Loucy (cell line): ENCODE measurements around the gene G6PC1.
"Not testable (repeated sequence)": the region's sequence is repeated elsewhere in the genome, so short reads cannot be mapped to it uniquely, and the experiment has no call there.

Experiments
- H2AFZ ChIP-seq: fragments of 200-600 bp; sonication (generic); 2 replicates; pipeline ENCODE4 v1.6.0; 2016; ENCODE audit warnings: antibody characterized with exemption, mild to moderate bottlenecking, low read length, moderate library complexity
- H3F3A ChIP-seq: fragments of 200-600 bp; 2 replicates; pipeline ENCODE4 v1.6.0; 2016; ENCODE audit warnings: antibody characterized with exemption, low read depth, mild to moderate bottlenecking
- H3K27me3 ChIP-seq: fragments of 200-600 bp; sonication (generic); 2 replicates; pipeline ENCODE4 v1.6.1; 2014; ENCODE audit warnings: low read length, mild to moderate bottlenecking; ENCODE audit not compliant: insufficient read depth, poor library complexity, severe bottlenecking
- H3K36me3 ChIP-seq: fragments of 200-600 bp; sonication (generic); 2 replicates; pipeline ENCODE4 v1.6.1; 2016; ENCODE audit warnings: low read length; ENCODE audit not compliant: insufficient read depth
- H3K4me1 ChIP-seq: fragments of 200-600 bp; sonication (generic); 2 replicates; pipeline ENCODE4 v1.5.1; 2014; ENCODE audit warnings: low read length, mild to moderate bottlenecking; ENCODE audit not compliant: insufficient read depth, poor library complexity, severe bottlenecking
- H3K4me2 ChIP-seq: fragments of 200-600 bp; sonication (generic); 2 replicates; pipeline ENCODE4 v1.6.0; 2014; ENCODE audit warnings: antibody characterized with exemption, low read length, low read depth, mild to moderate bottlenecking; ENCODE audit not compliant: poor library complexity, severe bottlenecking
- H3K4me3 ChIP-seq: fragments of 200-600 bp; sonication (generic); 2 replicates; pipeline ENCODE4 v1.5.1; 2014; ENCODE audit warnings: low read length, mild to moderate bottlenecking, mixed read lengths; ENCODE audit not compliant: poor library complexity, severe bottlenecking
- H3K79me2 ChIP-seq: fragments of 200-600 bp; sonication (generic); 2 replicates; pipeline ENCODE4 v1.6.1; 2014; ENCODE audit warnings: low read length; ENCODE audit not compliant: insufficient read depth
- H3K9ac ChIP-seq: fragments of 200-600 bp; sonication (generic); 2 replicates; pipeline ENCODE4 v1.6.0; 2014; ENCODE audit warnings: mild to moderate bottlenecking, low read depth, low read length, moderate library complexity; ENCODE audit not compliant: poor library complexity, severe bottlenecking
- H3K9me2 ChIP-seq: fragments of 200-600 bp; sonication (generic); replicated peaks from 2 replicates; pipeline ENCODE4 v1.6.1; 2016; ENCODE audit warnings: low read depth, low read length, mixed read lengths
- H3K9me3 ChIP-seq: fragments of 200-600 bp; sonication (generic); 2 replicates; pipeline ENCODE4 v1.6.1; 2014; ENCODE audit warnings: mild to moderate bottlenecking, antibody characterized with exemption, low read length, low read depth; ENCODE audit not compliant: insufficient read depth
- H4K20me1 ChIP-seq: fragments of 200-600 bp; sonication (generic); 2 replicates; pipeline ENCODE4 v1.6.0; 2014; ENCODE audit warnings: antibody characterized with exemption, low read length, mild to moderate bottlenecking; ENCODE audit not compliant: insufficient read depth, poor library complexity, severe bottlenecking
- CTCF ChIP-seq: fragments of 200-600 bp; sonication (generic); conservative IDR thresholded peaks from 2 replicates; pipeline ENCODE4 v1.5.1; 2014; ENCODE audit warnings: mild to moderate bottlenecking, antibody characterized with exemption, low read length
- EZH2phosphoT487 ChIP-seq: fragments of 200-600 bp; IDR thresholded peaks from 2 replicates; pipeline ENCODE4 v1.6.1; 2018; ENCODE audit warnings: antibody characterized with exemption, mild to moderate bottlenecking, moderate library complexity, borderline replicate concordance

The G6PC1 gene

DNA sequence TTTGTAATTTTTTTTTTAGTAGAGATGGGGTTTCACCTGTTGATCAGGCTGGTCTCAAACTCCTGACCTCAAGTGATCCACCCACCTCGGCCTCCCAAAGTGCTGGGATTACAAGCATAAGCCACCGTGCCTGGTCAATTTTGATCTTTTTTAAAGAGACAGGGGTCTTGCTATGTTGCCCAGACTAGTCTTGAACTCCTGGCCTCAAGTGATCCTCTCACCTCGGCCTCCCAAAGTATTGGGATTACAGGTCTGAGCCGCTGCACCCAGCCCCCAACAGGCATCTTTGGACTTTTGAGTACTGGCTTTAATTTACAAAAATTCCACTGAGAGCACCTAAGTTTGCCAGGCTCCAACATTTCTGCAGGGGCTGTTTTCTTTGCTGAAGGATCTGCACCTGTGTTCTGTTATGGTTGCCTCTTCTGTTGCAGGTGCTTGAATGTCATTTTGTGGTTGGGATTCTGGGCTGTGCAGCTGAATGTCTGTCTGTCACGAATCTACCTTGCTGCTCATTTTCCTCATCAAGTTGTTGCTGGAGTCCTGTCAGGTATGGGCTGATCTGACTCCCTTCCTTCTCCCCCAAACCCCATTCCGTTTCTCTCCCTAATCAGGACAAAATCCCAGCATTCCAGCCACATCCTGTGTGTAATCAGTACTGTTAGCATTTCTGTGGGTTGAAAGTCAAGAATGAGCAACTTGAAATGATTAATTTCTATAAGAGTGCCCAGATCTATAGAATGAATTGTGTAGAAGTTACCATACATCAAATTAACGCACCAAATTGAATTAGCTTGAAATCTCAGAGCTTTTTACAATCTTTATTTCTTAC, 8.5 kb downstream of the G6PC1 start:
- Histone ChIP-seq H2AFZ (no peak overlapping the region), H3K4me2 (no peak overlapping the region), H3K9me3 (no peaks in the 10 kb centered on the region), H3K9ac (no peak overlapping the region), H3K9me2 (no peaks in the 10 kb centered on the region), H3K79me2 (no peaks in the 10 kb centered on the region), H3K36me3 (no peaks in the 10 kb centered on the region), H3K4me3 (no peak overlapping the region), H3K4me1 (no peaks in the 10 kb centered on the region), H3F3A (no peaks in the 10 kb centered on the region), H4K20me1 (no peaks in the 10 kb centered on the region), H3K27me3 (no peaks in the 10 kb centered on the region)
- TF ChIP-seq CTCF (no peak), EZH2phosphoT487 (no peak)

- TF ChIP-seq EZH2phosphoT487: no peak
- no peak for TF ChIP-seq CTCF
- H2AFZ ChIP-seq: no peak overlapping the region
- no peaks in the 10 kb centered on the region for H3K4me1 ChIP-seq
- no peaks in the 10 kb centered on the region for H3K9me2 ChIP-seq
- H3F3A ChIP-seq: no peaks in the 10 kb centered on the region
- no peaks in the 10 kb centered on the region for H3K79me2 ChIP-seq
- no peak overlapping the region for H3K9ac ChIP-seq
- H3K27me3 ChIP-seq: no peaks in the 10 kb centered on the region
- H3K9me3 ChIP-seq: no peaks in the 10 kb centered on the region
- H3K36me3 ChIP-seq: no peaks in the 10 kb centered on the region
- no peaks in the 10 kb centered on the region for H4K20me1 ChIP-seq
- no peak overlapping the region for H3K4me2 ChIP-seq
- no peak overlapping the region for H3K4me3 ChIP-seq
These were observed 12.9 kb downstream of the G6PC1 start for GRCh38 chr17:42913522-42913921.

DNA sequence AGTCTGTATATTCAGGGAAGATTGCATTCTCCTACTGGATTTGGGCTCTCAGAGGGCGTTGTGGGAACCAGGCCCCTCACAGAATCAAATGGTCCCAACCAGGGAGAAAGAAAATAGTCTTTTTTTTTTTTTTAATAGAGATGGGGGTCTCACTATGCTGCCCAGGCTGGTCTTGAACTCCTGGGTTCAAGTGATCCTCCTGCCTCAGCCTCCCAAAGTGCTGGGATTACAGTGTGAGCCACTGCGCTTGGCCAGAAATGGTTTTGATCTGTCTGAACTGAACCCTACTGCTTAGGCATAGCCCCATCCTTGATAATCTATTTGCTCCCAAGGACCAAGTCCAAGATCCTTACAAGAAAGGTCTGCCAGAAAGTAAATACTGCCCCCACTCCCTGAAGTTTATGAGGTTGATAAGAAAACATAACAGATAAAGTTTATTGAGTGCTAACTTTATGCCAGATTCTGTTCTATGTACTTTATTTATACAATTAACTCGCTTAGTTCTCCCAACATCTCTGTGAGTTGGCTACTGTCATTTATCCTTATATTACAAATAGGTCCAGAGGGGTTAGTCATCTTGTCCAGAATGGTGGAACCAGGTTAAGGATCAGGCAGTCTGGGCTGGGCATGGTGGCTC, 13.5 kb downstream of the G6PC1 start:
- no peak overlapping the region for H2AFZ ChIP-seq
- H3K79me2 ChIP-seq: no peaks in the 10 kb centered on the region
- TF ChIP-seq EZH2phosphoT487: no peak
- TF ChIP-seq CTCF: no peak
- no peak overlapping the region for H3K4me2 ChIP-seq
- no peaks in the 10 kb centered on the region for H3K36me3 ChIP-seq
- H3F3A ChIP-seq: no peaks in the 10 kb centered on the region
- H3K9ac ChIP-seq: no peak overlapping the region
- H3K27me3 ChIP-seq: no peaks in the 10 kb centered on the region
- H3K9me3 ChIP-seq: no peaks in the 10 kb centered on the region
- no peaks in the 10 kb centered on the region for H3K4me1 ChIP-seq
- no peak overlapping the region for H3K4me3 ChIP-seq
- H3K9me2 ChIP-seq: no peaks in the 10 kb centered on the region
- no peaks in the 10 kb centered on the region for H4K20me1 ChIP-seq

GRCh38 chr17:42915288-42915687, 14.7 kb downstream of the G6PC1 start:
- H3K27me3 ChIP-seq, H3K4me3 ChIP-seq: not testable (repeated sequence)

GRCh38 chr17:42916388-42917235, 16.0 kb downstream of the G6PC1 start:
- H3K27me3 ChIP-seq, H2AFZ ChIP-seq, H3K4me1 ChIP-seq, H4K20me1 ChIP-seq, H3K4me2 ChIP-seq, H3K4me3 ChIP-seq, H3K36me3 ChIP-seq, H3F3A ChIP-seq, H3K79me2 ChIP-seq, H3K9ac ChIP-seq, H3K9me3 ChIP-seq, H3K9me2 ChIP-seq: not testable (repeated sequence)

More at GRCh38 chr17:42915288-42915687, 14.7 kb downstream of the G6PC1 start:
- not testable (repeated sequence) for H2AFZ ChIP-seq, H3K36me3 ChIP-seq, H3K9me2 ChIP-seq, H4K20me1 ChIP-seq, H3K79me2 ChIP-seq, H3K4me1 ChIP-seq, H3F3A ChIP-seq, H3K9ac ChIP-seq, H3K4me2 ChIP-seq, H3K9me3 ChIP-seq
